ENCODE data around the gene CRTC1.

CRTC1 gene

DNA sequence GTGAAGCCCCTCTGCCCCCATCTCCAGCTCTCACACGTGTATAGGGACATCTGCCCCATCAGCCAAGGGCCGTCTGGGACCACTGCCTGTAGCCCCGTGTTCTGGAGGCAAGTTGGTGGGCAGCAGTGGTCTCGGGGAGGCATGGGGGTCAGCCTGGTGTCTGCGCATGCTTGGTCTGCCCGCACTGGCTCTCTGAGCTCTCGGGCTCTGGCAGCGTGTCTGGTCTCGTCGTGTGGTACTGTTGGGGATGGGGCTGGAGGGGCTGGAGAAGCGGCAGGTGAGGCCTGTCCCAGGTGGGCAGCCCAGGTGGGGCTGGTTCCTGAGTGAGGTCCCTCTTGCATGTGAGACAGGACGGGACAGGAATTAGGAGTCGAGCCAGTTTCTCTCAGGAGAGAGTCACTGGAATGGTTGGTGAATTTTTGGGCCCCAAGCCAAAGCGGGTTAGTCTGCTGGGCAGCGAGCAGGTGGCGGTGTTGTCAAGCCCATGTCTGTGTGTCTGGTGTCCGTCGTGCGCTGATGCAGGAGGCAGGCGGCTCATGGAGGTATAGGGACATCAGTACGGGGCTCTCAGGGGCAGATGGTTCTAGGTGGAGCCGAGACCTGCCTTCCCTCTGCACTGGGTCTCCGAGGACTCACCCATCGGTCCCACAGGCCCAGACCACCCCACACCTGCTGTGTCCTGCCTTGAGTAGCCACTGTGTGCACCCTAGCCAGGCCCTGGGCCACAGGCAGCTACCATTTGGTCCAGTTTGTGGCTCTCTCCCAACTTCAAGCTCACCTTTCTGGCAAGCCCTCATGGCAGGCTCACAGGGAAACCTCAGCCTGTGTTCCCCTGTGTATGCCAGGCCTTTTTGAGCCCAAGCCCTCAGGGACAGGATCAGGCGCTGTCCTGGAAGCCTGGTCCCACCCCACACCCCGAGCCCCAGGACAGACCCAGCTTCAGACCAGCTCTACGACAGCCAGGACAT is 89.4 kb downstream of the CRTC1 start:
- no peak for DNase-seq

- no peak for DNase-seq
Measured at GRCh38 chr19:18773682-18774081, 90.2 kb downstream of the CRTC1 start.

DNA sequence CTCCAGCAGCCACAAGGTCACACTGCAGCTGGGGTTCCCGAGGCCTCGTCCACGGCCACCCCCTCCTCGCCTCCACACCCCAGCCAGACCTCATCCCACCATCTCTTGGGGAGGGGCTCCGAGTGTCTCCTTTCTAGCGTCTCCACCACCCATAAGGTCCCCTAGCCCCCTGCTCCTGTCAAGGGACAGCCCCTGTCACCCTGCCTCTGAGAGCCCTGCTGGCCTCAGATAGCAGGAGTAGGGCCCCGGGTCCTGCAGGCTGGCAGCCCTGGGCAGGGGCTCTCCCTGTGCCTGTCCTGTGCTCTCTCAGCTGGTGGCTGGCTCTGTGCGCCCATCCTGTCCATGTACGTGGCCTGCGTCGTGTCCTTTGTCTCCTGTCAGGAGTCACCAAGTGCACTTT is 90.6 kb downstream of the CRTC1 start:
- DNase-seq = no peak

- no peak for DNase-seq
Measured at GRCh38 chr19:18774782-18775444, 91.4 kb downstream of the CRTC1 start.

GRCh38 chr19:18775586-18776287 is 92.3 kb downstream of the CRTC1 start:
- DNase-seq = no peak

- no peak for DNase-seq
Measured at GRCh38 chr19:18776288-18776594, 92.8 kb downstream of the CRTC1 start.

- DNase-seq = no peak
Measured at GRCh38 chr19:18776736-18777135, 93.3 kb downstream of the CRTC1 start.

DNA sequence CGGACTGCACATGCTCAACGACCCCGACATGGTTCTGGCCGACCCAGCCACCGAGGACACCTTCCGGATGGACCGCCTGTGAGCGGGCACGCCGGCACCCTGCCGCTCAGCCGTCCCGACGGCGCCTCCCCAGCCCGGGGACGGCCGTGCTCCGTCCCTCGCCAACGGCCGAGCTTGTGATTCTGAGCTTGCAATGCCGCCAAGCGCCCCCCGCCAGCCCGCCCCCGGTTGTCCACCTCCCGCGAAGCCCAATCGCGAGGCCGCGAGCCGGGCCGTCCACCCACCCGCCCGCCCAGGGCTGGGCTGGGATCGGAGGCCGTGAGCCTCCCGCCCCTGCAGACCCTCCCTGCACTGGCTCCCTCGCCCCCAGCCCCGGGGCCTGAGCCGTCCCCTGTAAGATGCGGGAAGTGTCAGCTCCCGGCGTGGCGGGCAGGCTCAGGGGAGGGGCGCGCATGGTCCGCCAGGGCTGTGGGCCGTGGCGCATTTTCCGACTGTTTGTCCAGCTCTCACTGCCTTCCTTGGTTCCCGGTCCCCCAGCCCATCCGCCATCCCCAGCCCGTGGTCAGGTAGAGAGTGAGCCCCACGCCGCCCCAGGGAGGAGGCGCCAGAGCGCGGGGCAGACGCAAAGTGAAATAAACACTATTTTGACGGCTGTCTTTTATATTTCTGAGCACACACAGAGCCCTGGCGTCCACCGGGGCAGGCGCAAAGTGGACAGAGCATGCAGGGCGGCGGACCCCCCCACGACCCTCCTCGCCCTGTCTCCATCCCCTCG is 94.0 kb downstream of the CRTC1 start:
- no peak for DNase-seq

DNA sequence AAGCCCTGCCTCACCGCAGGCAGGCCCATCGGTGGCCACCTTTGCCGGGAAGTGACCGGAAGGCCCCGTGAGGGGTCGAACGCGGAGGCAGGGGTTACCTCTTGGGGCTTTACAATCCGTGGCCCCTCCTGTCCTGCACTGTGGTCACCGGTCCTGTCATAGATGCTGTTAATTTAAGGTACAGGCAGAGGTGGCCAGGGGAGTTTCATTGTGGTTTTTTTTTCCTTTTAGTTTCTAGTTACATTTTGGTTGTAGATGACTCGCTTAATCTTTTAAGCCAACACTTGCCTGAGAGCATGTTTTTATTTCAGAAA is 94.6 kb downstream of the CRTC1 start:
- DNase-seq = no peak

DNA sequence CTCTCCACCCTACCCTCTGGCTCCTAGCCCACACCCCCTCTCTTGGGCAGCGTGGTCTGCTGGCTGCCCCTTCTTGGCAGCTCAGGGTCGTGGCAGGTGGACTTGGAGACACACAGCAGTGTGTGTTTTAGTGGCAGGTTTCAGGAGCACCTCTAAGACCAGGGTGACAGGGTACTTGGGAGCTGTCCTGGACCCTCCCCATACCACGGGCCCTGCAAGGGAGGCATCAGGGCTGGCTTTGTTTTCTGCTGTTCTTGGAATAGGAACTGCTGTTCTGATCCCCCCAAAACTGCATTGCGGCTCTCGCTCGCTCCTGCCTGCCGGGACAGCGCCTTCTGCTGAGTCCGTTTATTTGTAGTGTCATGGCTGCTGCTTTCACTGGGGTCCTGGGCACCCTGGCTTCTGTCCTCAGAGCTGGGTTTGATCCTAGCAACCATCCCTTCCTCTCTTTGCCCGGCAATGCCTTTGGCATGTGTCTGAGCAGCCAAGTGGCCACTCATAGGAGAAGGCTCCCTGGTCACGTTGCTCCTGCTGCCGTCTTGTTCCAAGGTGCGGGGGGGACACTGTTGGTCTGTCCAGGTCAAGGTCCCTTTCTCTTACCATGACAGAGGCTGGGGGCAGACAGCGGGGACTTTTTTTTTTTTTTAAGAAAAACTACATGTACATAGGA is 95.5 kb downstream of the CRTC1 start:
- DNase-seq = no peak

- no peak for DNase-seq
Measured at GRCh38 chr19:18780081-18780480, 96.6 kb downstream of the CRTC1 start.

GRCh38 chr19:18780631-18781030 is 97.2 kb downstream of the CRTC1 start:
- no peak for DNase-seq

DNA sequence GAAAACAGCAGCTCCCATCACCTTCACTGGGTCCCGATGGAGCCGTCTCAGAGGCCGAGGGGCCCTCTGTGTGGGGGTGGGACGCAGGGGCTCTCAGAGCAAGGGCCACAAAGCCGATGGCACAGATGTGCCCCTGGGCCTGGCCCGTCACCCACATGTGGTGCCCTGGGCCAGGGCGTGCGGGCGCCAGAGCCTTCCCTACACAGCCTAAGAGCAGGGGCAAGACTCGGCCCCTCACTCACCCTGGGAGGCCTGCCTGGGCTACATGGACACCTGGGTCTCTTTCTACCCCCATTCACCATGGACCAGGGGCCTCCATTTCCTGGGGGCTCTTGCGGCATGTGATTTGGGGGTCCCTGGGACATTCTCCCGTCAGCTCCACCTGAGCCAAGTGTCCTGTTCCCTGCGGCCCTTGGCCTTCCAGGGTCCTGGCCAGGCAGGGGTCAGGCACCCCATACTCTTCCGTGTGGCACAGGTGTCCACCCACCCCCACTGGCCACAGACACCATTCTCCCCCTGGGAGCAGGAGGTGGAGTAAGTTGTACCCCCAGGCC is 97.6 kb downstream of the CRTC1 start:
- no peak for DNase-seq

GRCh38 chr19:18781885-18782527 is 98.5 kb downstream of the CRTC1 start:
- no peak for DNase-seq

GRCh38 chr19:18782559-18783225 is 99.2 kb downstream of the CRTC1 start:
- DNase-seq = no peak

- no peak for DNase-seq
Measured at GRCh38 chr19:18783958-18784785, 100.7 kb downstream of the CRTC1 start.

GRCh38 chr19:18784786-18785120 is 101.3 kb downstream of the CRTC1 start:
- DNase-seq = no peak

- DNase-seq = peak; percentile 68 to 87
Measured at GRCh38 chr19:18785179-18786124, 102.0 kb downstream of the CRTC1 start.
